H54 (cell line): Measurements from ENCODE around the gene TXNRD2.
A peak's percentile ranks its signal among the peaks of the same experiment; 100 is the strongest.

Source experiments
- DNase-seq: peaks from one replicate; pipeline ENCODE4 v3.0.0; 2011; ENCODE audit warnings: low spot score, mixed read lengths; ENCODE audit not compliant: insufficient read length
- FAIRE-seq: peaks from 3 replicates; lab custom pipeline; 2011; peaks lifted over from hg19 to GRCh38; lab: Jason Lieb, UNC
- POLR2A ChIP-seq: IDR thresholded peaks from 2 replicates; pipeline ENCODE4 v1.6.1; 2011; ENCODE audit warnings: low read depth, mild to moderate bottlenecking, low read length

Gene TXNRD2

DNA sequence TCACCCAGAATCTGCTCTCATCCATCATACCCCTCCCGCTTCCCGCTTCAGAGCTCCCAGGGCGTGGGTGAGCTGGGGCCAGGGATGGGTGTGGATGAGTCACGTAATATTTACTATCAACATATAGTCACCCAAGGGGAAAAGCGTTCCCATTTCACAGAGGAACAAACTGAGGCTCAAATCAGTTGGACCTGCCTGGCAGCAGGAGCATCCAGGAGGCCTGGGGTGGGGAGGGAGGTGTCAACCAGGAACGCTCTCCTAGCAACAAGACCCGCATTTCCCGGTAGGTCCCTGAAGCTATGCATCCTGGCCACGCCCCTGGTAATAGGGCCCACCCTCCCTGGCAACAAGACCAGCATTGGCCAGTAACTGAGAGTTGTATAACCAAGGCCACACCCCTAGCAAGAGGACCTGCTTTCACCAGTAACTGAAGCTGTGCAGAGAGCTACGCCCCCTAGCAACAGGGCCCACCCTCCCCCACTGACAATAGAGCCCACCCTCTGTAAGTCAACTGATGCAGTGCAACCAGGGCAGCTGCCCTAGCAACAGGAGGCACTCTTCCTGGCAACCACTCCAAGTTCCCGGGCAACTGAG is 32.7 kb upstream of the TXNRD2 start:
- FAIRE-seq (no peak), DNase-seq (peak; percentile 68)
- TF ChIP-seq POLR2A, result no peak

DNA sequence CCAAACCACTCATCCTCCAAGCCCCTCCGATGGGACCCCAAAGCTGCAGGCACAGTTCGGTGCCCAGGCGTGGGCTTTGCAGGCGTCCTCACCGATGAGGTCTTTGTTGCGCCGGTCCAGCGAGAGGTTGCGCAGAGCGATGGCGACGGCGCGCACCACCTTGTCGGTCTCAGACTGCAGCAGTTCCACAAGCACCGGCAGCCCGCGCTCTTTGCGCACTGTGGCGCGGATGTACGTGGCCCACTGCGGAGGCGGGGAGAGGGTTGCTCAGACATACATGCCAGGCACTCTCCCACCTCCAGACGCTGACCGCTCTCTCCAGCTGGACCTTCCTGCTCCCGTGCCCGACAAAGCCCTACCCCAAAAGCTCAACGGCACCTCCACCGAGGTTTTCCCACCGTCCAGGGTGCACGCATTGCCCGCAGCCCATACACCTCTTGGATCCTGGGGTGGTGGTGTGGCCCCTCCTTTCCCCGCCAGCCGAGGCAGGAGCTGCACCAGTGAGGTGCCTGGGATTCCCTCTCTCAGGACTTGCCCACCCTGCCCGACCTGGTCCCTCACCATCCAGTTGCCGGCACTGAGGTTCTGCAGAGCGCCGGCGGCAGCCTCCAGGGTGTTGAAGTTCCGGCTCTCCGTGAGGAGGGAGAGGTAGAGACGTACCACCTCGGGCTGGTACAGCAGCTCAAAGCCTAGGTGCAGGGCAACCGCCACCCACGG is 32.1 kb upstream of the TXNRD2 start:
- TF ChIP-seq POLR2A, result no peak
- DNase-seq, result no peak
- no peak for FAIRE-seq

DNA sequence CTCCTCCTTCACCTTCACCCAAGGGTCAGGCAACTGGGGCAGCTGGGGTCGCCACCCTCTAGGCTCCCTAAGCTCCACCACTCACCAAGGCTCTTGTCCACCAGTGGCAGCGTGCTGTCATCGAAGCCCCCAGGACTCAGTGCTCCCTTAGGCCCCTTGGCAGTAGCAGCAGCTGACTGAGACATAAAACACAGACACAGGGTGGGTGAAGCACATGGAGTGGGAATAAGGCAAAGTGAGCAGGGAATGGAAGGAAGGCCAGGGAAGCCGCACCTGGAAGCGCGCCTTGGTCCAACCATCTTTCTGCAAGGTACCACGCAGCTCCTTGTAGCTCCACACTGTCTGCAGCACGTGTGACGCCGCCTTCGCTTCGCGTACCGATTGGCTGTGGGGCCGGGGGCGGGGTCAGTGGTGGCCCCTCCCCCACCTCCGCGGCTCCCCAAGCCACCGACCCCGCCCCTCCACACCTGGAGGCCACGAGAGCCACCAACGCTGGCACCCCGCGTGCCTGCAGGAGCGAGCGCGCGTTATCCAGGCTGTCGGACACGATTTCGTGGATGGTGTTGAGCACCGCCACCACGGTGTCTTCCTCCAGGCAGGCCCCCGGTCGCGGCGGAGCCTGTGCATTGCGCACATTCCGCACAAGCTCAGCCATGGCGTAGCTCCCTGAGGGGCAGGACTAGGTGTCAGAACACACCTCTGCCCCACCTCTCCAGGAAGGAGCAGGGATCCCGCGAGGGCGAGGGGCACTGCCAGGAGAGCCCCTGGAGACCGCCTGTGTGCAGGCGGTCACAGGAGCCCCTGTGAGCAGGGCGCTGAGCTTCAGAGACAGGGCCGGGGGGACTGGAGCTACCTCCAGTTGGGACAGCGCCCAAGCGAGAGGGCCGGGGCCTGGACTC is 31.3 kb upstream of the TXNRD2 start:
- no peak for TF ChIP-seq POLR2A
- DNase-seq (no peak), FAIRE-seq (no peak)

DNA sequence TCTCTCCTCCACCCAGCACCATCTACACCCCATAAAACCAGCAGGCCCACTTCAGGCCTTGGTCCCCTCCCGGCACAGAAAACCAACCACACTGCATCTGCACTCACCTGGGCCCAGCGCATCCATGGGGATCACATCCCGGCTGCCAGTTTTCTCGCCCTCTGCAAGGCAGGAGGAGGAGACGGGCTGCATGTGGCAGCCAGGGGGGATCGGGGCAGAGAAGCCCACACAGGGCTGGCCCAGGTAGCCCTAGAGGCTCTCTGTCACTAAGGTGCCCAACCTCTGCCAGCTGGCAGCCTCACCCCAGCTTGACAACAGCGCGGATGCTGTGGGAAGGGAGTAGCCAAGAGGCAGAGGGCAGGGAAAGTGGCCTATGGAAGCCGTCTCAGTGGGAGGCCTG is 30.6 kb upstream of the TXNRD2 start:
- no peak for TF ChIP-seq POLR2A
- DNase-seq (no peak), FAIRE-seq (no peak)

DNA sequence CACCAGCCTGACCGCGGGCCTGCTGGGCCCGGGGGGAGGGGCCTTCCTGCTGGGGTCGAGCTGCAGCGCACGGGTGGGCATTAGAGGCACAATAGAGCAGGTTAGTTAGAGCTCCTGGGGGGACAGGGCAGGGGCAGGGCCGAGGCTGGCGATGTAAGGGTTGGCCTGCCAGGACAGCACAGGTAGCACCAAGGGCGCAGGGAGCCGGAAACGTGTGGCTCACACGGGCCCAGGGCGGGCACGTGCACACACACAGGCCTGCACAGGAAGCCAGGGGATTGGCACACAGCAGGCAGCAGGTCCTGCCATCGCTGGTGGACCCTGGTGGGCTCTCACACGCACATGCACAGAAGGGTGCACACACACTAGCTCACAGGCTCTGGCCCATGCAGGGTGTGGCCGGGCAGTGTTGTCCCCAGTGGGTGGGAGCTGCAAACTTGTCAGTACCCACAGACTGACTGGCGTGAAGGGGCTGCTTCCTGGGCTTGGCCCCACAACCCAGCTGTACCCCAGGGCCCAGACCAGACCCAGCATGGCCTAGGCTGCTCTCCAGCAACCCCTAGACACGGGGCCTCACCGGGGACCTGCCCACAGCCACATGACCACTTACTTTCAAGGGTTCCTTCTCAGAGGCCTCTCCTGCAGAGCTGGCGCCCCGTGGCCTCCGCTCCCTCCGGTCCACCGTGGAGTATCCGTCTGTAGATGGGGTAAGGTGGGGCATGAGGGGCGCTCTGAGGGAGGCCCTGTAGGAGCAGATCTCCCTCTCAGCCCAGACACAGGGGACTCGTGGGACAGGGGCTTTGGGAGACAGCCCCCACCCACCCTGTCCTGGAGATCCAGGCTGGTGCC is 29.9 kb upstream of the TXNRD2 start:
- FAIRE-seq, result no peak
- TF ChIP-seq POLR2A, result no peak
- DNase-seq, result no peak

DNA sequence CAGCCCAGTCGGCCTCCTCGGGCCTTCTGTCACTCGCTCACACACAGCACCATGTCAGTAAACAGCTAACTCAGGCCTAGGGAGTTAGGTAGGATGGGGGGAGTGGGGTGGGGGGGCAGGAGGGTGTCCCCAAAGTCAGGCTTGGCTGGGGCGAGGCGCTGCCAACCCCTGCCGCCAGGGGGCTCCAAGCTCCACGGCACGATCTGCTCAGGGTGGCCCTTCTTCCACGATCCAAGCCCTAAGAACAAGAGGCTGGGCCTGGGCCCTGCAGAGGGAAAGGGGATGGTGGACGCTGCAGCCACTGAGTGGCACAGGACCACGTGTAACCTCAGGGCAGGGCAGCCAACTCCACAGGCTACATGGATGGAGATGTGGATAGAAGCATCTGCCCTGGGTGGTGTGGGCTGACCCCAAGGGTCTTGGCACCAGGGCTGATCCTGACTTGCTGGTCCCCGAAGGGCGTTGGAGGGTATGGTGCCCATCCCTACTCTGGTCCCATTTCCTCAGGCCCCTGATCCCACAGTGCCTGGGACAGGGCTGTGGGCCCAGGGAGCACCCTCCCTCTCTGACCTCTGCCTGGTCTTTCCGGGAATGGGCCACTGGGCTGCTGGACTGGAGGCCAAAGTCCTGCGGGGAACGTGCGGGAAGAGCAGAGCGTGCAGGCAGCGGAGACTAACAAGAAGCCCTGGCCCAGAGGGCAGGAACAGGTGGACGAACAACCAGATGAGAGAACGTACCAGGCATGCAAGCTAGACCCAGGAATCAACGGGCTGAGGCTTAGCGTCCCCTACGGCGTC is 29.1 kb upstream of the TXNRD2 start:
- TF ChIP-seq POLR2A, result no peak
- DNase-seq (peak; percentile 65), FAIRE-seq (no peak)

DNA sequence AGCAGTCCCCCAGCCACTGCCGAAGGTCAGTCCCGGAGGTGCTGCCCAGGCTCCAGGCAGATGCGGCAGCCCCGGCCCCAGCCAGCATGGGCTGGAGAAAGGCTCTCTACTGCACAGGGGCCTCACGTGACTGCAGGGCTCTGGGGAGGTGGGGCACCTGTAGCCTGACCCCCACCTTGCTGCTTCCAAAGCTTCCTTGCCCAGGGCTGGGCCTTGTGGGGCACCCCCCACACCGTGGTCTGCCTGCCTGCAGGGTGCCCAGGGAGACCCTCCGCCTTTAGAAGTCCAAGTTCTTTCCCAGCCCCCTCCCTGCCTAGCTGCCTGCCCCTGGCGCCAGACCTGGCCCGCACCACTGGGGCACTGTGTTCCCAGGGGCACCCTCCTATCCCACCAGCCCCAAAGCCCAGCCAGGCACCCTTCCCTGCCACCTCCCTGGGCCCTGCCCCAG is 28.4 kb upstream of the TXNRD2 start:
- TF ChIP-seq POLR2A, result no peak
- no peak for DNase-seq
- FAIRE-seq, result no peak

DNA sequence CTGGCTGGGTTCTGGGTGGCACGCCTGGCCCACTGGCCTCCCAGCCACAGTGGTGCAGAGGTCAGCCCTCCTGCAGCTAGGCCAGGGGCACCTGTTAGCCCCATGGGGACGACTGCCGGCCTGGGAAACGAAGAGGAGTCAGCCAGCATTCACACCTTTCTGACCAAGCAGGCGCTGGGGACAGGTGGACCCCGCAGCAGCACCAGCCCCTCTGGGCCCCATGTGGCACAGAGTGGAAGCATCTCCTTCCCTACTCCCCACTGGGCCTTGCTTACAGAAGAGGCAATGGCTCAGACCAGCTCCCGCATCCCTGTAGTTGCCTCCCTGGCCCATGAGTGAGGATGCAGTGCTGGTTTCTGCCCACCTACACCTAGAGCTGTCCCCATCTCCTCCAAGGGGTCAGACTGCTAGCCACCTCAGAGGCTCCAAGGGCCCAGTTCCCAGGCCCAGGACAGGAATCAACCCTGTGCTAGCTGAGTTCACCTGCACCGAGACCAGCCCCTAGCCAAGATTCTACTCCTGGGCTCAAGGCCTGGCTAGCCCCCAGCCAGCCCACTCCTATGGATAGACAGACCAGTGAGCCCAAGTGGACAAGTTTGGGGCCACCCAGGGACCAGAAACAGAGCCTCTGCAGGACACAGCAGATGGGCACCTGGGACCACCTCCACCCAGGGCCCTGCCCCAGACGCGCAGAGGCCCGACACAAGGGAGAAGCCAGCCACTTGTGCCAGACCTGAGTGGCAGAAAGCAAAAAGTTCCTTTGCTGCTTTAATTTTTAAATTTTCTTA is 27.7 kb upstream of the TXNRD2 start:
- no peak for TF ChIP-seq POLR2A
- no peak for FAIRE-seq
- no peak for DNase-seq

DNA sequence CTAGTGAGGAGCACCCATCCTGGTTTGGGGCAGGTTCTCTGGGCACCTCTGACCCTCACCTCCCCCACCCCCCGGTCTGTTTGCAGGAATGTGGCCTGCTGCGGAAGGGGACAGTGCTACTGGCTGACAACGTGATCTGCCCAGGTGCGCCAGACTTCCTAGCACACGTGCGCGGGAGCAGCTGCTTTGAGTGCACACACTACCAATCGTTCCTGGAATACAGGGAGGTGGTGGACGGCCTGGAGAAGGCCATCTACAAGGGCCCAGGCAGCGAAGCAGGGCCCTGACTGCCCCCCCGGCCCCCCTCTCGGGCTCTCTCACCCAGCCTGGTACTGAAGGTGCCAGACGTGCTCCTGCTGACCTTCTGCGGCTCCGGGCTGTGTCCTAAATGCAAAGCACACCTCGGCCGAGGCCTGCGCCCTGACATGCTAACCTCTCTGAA is 26.9 kb upstream of the TXNRD2 start:
- no peak for TF ChIP-seq POLR2A
- FAIRE-seq, result no peak
- DNase-seq, result no peak

DNA sequence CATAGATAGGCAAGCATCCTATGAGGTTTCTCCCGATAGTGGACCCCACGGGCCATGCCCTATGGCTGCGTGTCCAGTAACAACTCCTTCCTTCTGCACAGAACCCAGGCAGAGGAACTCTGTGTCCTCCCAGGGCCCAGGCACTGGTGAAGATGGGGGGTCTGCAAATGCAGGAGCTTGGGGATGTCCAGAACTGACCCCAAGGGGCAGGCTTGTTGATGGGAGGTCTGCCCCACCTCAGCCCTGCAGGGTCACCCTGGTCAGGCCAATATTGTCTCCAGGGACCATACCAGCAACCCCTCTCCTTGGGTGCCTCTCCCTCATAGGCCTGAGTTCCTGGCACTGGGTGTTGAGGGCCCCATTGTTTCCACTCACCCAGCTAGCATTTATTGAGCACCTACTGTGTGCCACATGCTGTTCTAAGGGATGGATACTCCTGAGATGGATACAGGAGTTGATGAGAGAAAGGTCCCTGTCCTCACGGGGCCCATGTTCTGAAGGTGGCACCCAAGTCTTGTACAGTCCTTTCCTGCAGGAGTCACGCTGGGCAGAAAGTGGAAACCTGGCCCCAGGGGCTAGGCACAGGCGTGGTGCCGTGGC is 26.3 kb upstream of the TXNRD2 start:
- TF ChIP-seq POLR2A, result no peak
- FAIRE-seq, result no peak
- DNase-seq, result no peak

DNA sequence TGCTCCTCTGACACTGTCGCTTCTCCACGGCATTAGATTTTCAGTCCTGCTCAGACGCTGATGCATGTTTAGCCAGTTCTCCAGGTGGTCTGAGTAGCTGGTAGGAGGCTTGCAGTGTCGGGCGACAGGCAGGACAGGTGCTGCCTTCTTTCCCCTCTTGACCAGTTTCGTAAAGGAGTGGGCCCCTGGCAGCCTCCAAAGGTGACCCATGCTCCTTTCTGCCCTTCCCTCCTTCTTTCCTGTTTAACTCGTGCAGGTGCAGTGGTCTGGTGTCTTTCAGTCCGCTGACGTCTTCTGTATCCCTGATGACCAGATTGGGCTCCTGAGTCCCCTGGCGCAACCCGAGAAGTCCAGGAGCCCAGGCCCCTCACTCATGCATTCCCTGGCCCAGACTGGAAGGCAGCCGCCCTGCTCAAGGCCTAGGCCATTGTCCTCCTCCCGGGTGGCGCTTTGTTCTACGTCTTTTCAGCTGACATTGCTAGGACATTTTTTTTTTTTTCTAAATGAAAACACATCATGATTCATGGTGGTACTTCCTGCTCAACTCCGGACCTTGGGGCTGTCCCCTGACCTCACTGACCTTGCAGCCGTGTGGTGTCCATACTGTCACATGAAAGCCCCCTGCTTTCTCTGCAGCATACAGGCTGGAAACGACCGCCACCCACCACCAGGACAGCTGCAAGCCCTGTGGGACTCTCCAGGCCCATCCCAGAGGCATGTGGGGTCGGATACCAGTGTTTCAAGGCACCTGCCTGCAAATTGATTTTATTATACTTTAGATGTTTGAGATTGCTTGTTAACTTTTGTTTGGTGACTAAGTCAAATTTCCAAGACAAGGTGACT is 25.5 kb upstream of the TXNRD2 start:
- TF ChIP-seq POLR2A, result no peak
- DNase-seq (no peak), FAIRE-seq (no peak)
